Activated CD4-positive, alpha-beta T cell treated with anti-CD3 and anti-CD28 coated beads, Interleukin-2, amount 50 U/mL, for 48 hours (primary cell): Measurements from ENCODE around the gene SFR1.

Experiments used
- DNase-seq, 2 experiments: peaks; one replicate each; pipeline ENCODE4 v3.0.0-alpha.2; 2020

Gene SFR1

GRCh38 chr10:104121485-104122224 is at the start of gene SFR1:
SFR1 (plus strand) TSS chr10:104122171; CDS start chr10:104122184, 13 bp downstream.
- DNase-seq, result peak; percentile 99

- no peak for DNase-seq
Observed at GRCh38 chr10:104072786-104073185, 49.2 kb upstream of the SFR1 start.

GRCh38 chr10:104074505-104074904 is 47.5 kb upstream of the SFR1 start:
- no peak for DNase-seq

GRCh38 chr10:104076743-104077160 is 45.2 kb upstream of the SFR1 start:
- DNase-seq, result no peak

GRCh38 chr10:104077247-104077646 is 44.7 kb upstream of the SFR1 start:
- DNase-seq, result no peak

- DNase-seq, result no peak
Observed at GRCh38 chr10:104077663-104078151, 44.3 kb upstream of the SFR1 start.

- no peak for DNase-seq
Observed at GRCh38 chr10:104080762-104081161, 41.2 kb upstream of the SFR1 start.

GRCh38 chr10:104081998-104082397 is 40.0 kb upstream of the SFR1 start:
- no peak for DNase-seq

- no peak for DNase-seq
Observed at GRCh38 chr10:104084482-104085142, 37.4 kb upstream of the SFR1 start.

- no peak for DNase-seq
Observed at GRCh38 chr10:104085801-104086400, 36.1 kb upstream of the SFR1 start, which contains the start of gene COL17A1. COL17A1 (minus strand) TSS chr10:104085880; CDS start chr10:104080673, 5,207 bp downstream.

- no peak for DNase-seq
Observed at GRCh38 chr10:104088239-104088638, 33.7 kb upstream of the SFR1 start.

- DNase-seq, result no peak
Observed at GRCh38 chr10:104089621-104090020, 32.4 kb upstream of the SFR1 start.

GRCh38 chr10:104090611-104091010 is 31.4 kb upstream of the SFR1 start:
- DNase-seq, result no peak

- no peak for DNase-seq
Observed at GRCh38 chr10:104092749-104093148, 29.2 kb upstream of the SFR1 start.

- no peak for DNase-seq
Observed at GRCh38 chr10:104096692-104097091, 25.3 kb upstream of the SFR1 start.

GRCh38 chr10:104098358-104098925 is 23.5 kb upstream of the SFR1 start:
- DNase-seq, result no peak

- DNase-seq, result no peak
Observed at GRCh38 chr10:104099269-104099668, 22.7 kb upstream of the SFR1 start.

GRCh38 chr10:104099941-104100340 is 22.0 kb upstream of the SFR1 start:
- no peak for DNase-seq

- no peak for DNase-seq
Observed at GRCh38 chr10:104100795-104101194, 21.2 kb upstream of the SFR1 start.

- no peak for DNase-seq
Observed at GRCh38 chr10:104101902-104102301, 20.1 kb upstream of the SFR1 start.

- DNase-seq, result no peak
Observed at GRCh38 chr10:104103956-104104355, 18.0 kb upstream of the SFR1 start.

- DNase-seq, result no peak
Observed at GRCh38 chr10:104104418-104104817, 17.6 kb upstream of the SFR1 start.

GRCh38 chr10:104104926-104105325 is 17.0 kb upstream of the SFR1 start:
- no peak for DNase-seq
